Right lobe of liver (tissue), 6 donors: ENCODE data around the gene RRP1. TPM values are rescaled to one million over a fixed set of nuclear protein-coding genes. Genes with fewer than 3 reads are reported as not detected.

Source experiments
- ATAC-seq, 4 donors: fragments of 200-7000 bp; cut with Tn5 transposase; one replicate each; pipeline ENCODE4 v1.9.1; 2020; ENCODE audit warnings: mild to moderate bottlenecking in 4 of 4, moderate library complexity in 4 of 4
- DNase-seq, 3 donors: peaks; one replicate each; pipeline ENCODE4 v3.0.0-alpha.2; 2020
- H3K27ac ChIP-seq, 3 donors: fragments of 200-600 bp; one replicate each; pipeline ENCODE4 v1.8.0; 2022
- H3K27me3 ChIP-seq, 2 donors: fragments of 200-600 bp; one replicate each; pipeline ENCODE4 v1.8.0; 2022
- H3K36me3 ChIP-seq, 4 donors: fragments of 200-600 bp; sonication (generic) in 1 of 4; one replicate each; pipeline versions ENCODE4 v1.5.1 to v1.8.0; 2017 to 2022; ENCODE audit warnings: control low read depth in 1 of 4
- H3K4me1 ChIP-seq, 4 donors: fragments of 200-600 bp; sonication (generic) in 1 of 4; one replicate each; pipeline versions ENCODE4 v1.5.1 to v1.8.0; 2017 to 2022; ENCODE audit warnings: control low read depth in 1 of 4
- H3K4me3 ChIP-seq, 3 donors: fragments of 200-600 bp; one replicate each; pipeline ENCODE4 v1.8.0; 2022
- H3K9me3 ChIP-seq, 4 donors: fragments of 200-600 bp; sonication (generic) in 1 of 4; one replicate each; pipeline versions ENCODE4 v1.5.1 to v1.8.0; 2017 to 2022; ENCODE audit warnings: control low read depth in 1 of 4
- POLR2A ChIP-seq: fragments of 450-650 bp; IDR thresholded peaks from one replicate; pipeline ENCODE4 v1.6.1; 2017; ENCODE audit warnings: antibody characterized with exemption, mild to moderate bottlenecking
- WGBS: methylation state at CpG from one replicate; pipeline ENCODE4 v1.1.6; 2018; ENCODE audit warnings: low coverage, low lambda C conversion rate; ENCODE audit not compliant: insufficient coverage; ENCODE audit errors: missing lambda C conversion rate; 5-methylcytosine and 5-hydroxymethylcytosine counted together
- intact Hi-C, 2 donors: fragments of 100-400 bp; cut with DNase I; formaldehyde crosslinking; loops; one replicate each; pipeline versions ENCODE4 v1.11.2 to v1.14.1; 2022
- total RNA-seq, 6 experiments: library from RNA; depleted of rRNA in 2 of 6; stranded (reverse); fragments of >200 nt in 2 of 6; fragmentation: NEBNext Ultra II Directional in 3 of 6; extraction: Animal tissue kit (Norgen Biotek cat#: 25700) in 3 of 6; gene quantifications; one replicate each; pipeline versions ENCODE4 v1.1.0 to v1.2.4, GENCODE V29; 2016 to 2023
- TF ChIP-seq, protein P1 (sequence below), 4 donors: fragments of 200-600 bp in 3 of 4; fragments of 450-650 bp in 1 of 4; IDR thresholded peaks; one replicate each; pipeline versions ENCODE4 v1.5.1 to v1.8.0; 2016 to 2022; ENCODE audit warnings: antibody characterized with exemption in 4 of 4, mild to moderate bottlenecking in 2 of 4
- donor health status: DM: no; HTN: yes; CAD: no.
- donor health status: DM: no; HTN: no; CAD: no.
- donor health status: DM: no; HTN: no; CAD: no.
- donor health status: DM: no; HTN: yes; CAD: no.
- donor health status: DM: no; HTN: yes; CAD: no.

The RRP1 gene
- total RNA-seq, 6 experiments from 2014 or later, result 8.8 to 25.1 (median 12.9) TPM

DNA sequence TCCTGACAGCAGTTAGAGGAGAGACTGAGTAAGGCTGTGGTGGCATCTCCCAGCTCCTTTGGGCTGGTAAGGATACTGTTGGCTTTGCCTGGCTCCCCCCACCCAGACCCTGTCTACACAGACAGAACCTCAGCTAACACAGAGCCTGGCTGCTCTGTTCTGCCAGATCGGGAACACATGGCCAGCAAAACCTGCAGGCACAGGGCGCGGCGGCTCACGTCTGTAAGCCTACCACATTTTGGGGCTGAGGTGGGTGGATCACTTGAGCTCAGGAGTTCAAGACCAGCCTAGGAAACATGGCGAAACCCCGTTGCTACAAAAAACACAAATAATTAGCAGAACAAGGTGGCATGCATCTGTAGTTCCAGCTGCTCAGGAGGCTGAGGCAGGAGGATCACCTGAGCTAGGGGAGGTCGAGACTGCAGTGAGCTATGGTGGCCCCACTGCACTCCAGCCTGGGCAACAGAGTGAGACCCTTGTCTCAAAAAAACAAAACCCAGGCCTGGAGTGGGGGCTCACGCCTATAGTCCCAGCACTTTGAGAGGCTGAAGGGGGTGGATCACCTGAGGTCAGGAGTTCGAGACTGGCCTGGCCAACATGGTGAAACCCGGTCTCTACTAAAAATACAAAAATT lies 19.9 kb upstream of the RRP1 start:
- Histone ChIP-seq H3K27me3 (no peaks in the 10 kb centered on the region), H3K27ac (no peak overlapping the region), H3K4me1 (peaks cover 0 to under 1% (median 0%) of the 10 kb centered on the region in 4 donors), H3K9me3 (no peaks in the 10 kb centered on the region), H3K4me3 (no peak overlapping the region), H3K36me3 (peaks cover 5 to 14% (median 10%) of the 10 kb centered on the region in 4 donors)
- no peak for TF ChIP-seq POLR2A
- TF ChIP-seq, protein P1, sequence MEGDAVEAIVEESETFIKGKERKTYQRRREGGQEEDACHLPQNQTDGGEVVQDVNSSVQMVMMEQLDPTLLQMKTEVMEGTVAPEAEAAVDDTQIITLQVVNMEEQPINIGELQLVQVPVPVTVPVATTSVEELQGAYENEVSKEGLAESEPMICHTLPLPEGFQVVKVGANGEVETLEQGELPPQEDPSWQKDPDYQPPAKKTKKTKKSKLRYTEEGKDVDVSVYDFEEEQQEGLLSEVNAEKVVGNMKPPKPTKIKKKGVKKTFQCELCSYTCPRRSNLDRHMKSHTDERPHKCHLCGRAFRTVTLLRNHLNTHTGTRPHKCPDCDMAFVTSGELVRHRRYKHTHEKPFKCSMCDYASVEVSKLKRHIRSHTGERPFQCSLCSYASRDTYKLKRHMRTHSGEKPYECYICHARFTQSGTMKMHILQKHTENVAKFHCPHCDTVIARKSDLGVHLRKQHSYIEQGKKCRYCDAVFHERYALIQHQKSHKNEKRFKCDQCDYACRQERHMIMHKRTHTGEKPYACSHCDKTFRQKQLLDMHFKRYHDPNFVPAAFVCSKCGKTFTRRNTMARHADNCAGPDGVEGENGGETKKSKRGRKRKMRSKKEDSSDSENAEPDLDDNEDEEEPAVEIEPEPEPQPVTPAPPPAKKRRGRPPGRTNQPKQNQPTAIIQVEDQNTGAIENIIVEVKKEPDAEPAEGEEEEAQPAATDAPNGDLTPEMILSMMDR (IDR thresholded peaks at IDR 0.05), result no peak
- ATAC-seq, result no peak
- WGBS, result 56% methylated on average over 3 of the region's 11 CpGs
- intact Hi-C loops, result no loop called here
- DNase-seq, result no peak

DNA sequence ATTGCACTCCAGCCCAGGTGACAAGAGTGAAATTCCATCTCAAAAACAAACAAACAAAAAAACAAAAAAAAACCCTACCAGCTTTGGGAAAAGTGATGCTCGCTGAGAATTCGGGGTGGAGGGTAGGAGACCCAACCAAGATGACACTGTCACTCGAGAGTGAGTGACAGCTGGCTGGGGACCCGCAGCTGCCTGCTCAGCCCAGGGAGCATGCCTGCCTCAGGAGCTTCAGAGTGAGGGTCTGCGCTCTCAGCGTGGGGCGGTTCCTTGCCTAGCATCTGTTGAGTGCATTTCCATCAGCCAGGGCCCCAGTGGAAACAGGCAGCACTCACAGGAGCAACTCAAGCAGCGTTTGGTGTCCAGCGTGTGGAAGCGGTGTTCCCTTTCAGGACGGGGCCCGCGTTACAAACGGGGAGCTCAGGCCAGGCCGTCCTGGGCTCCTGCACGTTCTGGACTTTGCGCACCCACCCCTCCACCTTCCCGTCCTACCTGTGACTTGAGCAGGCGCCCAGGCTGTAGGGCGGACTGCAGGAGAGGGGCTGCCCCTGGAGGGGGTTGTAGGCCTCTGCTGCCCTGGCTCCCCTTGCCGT lies 19.2 kb upstream of the RRP1 start:
- H3K9me3 ChIP-seq, result no peaks in the 10 kb centered on the region
- peaks cover 5 to 14% (median 13%) of the 10 kb centered on the region in 4 donors for H3K36me3 ChIP-seq
- WGBS, result 73% methylated on average over 5 of the region's 21 CpGs
- no peak overlapping the region for H3K27ac ChIP-seq
- ATAC-seq (no peak), DNase-seq (no peak)
- intact Hi-C loops, result loop anchor here in 1 of 2 donors (10.0 kb wide), 1 partner anchor 65 kb away; no protein-coding TSS in a partner anchor
- H3K4me3 ChIP-seq, result no peak overlapping the region
- H3K4me1 ChIP-seq, result peaks cover 0 to 8% (median 2%) of the 10 kb centered on the region in 4 donors
- no peaks in the 10 kb centered on the region for H3K27me3 ChIP-seq
- TF ChIP-seq, protein P1 (IDR thresholded peaks at IDR 0.05), result no peak
- no peak for TF ChIP-seq POLR2A

GRCh38 chr21:43771199-43771675 lies 18.1 kb upstream of the RRP1 start:
- WGBS, result 91% methylated on average over 5 of the region's 13 CpGs
- intact Hi-C loops, result loop anchor here in 1 of 2 donors (10.0 kb wide), 1 partner anchor 66 kb away; no protein-coding TSS in a partner anchor
- no peak for TF ChIP-seq POLR2A
- TF ChIP-seq, protein P1 (IDR thresholded peaks at IDR 0.05), result no peak
- Histone ChIP-seq H3K4me1 (peaks cover 0 to 12% (median 5%) of the 10 kb centered on the region in 4 donors), H3K4me3 (no peak overlapping the region), H3K9me3 (no peaks in the 10 kb centered on the region), H3K27me3 (no peaks in the 10 kb centered on the region), H3K27ac (no peak overlapping the region), H3K36me3 (peaks cover 5 to 14% (median 13%) of the 10 kb centered on the region in 4 donors)
- DNase-seq, result no peak
- no peak for ATAC-seq

GRCh38 chr21:43771698-43772424 lies 17.5 kb upstream of the RRP1 start:
- Histone ChIP-seq H3K9me3 (no peaks in the 10 kb centered on the region), H3K4me1 (peaks cover 0 to 12% (median 5%) of the 10 kb centered on the region in 4 donors), H3K27ac (no peak overlapping the region), H3K27me3 (no peaks in the 10 kb centered on the region), H3K36me3 (peaks cover 5 to 14% (median 13%) of the 10 kb centered on the region in 4 donors), H3K4me3 (no peak overlapping the region)
- ATAC-seq (no peak), DNase-seq (no peak)
- intact Hi-C loops, result loop anchor here in 1 of 2 donors (10.0 kb wide), 1 partner anchor 67 kb away; no protein-coding TSS in a partner anchor
- TF ChIP-seq, protein P1 (IDR thresholded peaks at IDR 0.05), result no peak
- no peak for TF ChIP-seq POLR2A
- WGBS, result 79% methylated on average over 13 of the region's 13 CpGs
